HepG2 (cell line): ENCODE data around the gene KCNG4. TPM values are rescaled to one million over a fixed set of nuclear protein-coding genes. Genes with fewer than 3 reads are reported as not detected.

Experiments used
- ATAC-seq: fragments of 200-7000 bp; cut with Tn5 transposase; 3 replicates; pipeline ENCODE4 v1.9.1; 2020; ENCODE audit warnings: mild to moderate bottlenecking, moderate library complexity
- BruUV-seq: library from RNA; stranded (reverse); fragments of 400-500 nt; replicated peaks from 2 replicates; lab custom pipeline; 2021; lab: Mats Ljungman, UMichigan
- CTCF ChIA-PET: fragments of 300-600 bp; formaldehyde crosslinking; extraction: SDS; loops from one replicate; lab custom pipeline; 2021; ENCODE audit warnings: low total read pairs, inconsistent platforms, low intra/inter-chr PET ratio; lab: Yijun Ruan, JAX
- POLR2A ChIA-PET: fragments of 350-600 bp; sonication (Branson Sonifier 250); formaldehyde crosslinking; loops from one replicate; lab custom pipeline; 2020; ENCODE audit warnings: antibody characterized with exemption, inconsistent platforms; lab: Yijun Ruan, JAX
- DNase-seq: peaks from one replicate; pipeline ENCODE4 v3.0.0-alpha.2; 2015; ENCODE audit warnings: low spot score
- FAIRE-seq: peaks from 3 replicates; lab custom pipeline; 2011; peaks lifted over from hg19 to GRCh38; lab: Jason Lieb, UNC
- H2AFZ ChIP-seq: one replicate; pipeline ENCODE4 v1.6.1; 2011; ENCODE audit warnings: low read length, inconsistent platforms
- H3K27ac ChIP-seq: fragments of 300-600 bp; 3 replicates; pipeline ENCODE4 v1.8.0; 2011; ENCODE audit warnings: mixed run types, mild to moderate bottlenecking, mixed read lengths, low read length, inconsistent platforms; ENCODE audit not compliant: insufficient read depth; ENCODE audit errors: extremely low read length
- H3K27me3 ChIP-seq, 2 experiments: fragments of 200-600 bp in 1 of 2; 2 replicates in 1 of 2; 3 replicates in 1 of 2; pipeline versions ENCODE4 v1.6.0 to v1.8.0; 2011; ENCODE audit warnings: low read length in 2 of 2, mild to moderate bottlenecking in 2 of 2, moderate library complexity in 2 of 2, inconsistent platforms in 1 of 2; ENCODE audit not compliant: insufficient read depth in 2 of 2, control insufficient read depth in 1 of 2
- H3K36me3 ChIP-seq, 2 experiments: fragments of 200-600 bp in 1 of 2; replicated peaks in 1 of 2; 2 replicates in 1 of 2; 3 replicates in 1 of 2; pipeline versions ENCODE4 v1.5.1 to v1.8.0; 2011; ENCODE audit warnings: low read length in 2 of 2, inconsistent platforms in 1 of 2; ENCODE audit not compliant: insufficient read depth in 2 of 2, control insufficient read depth in 1 of 2
- H3K4me1 ChIP-seq: 2 replicates; pipeline ENCODE4 v1.5.1; 2012; ENCODE audit warnings: low read length, inconsistent platforms; ENCODE audit not compliant: insufficient read depth
- H3K4me2 ChIP-seq: 2 replicates; pipeline ENCODE4 v1.6.0; 2011; ENCODE audit warnings: low read depth, low read length, inconsistent platforms
- H3K4me3 ChIP-seq, 3 experiments: fragments of 200-600 bp in 1 of 3; sonication (generic), shearing (Covaris generic) in 1 of 3; replicated peaks in 1 of 3; 2 replicates each; pipeline ENCODE4 v1.5.1; 2011 to 2016; ENCODE audit warnings: low read length in 3 of 3, inconsistent platforms in 2 of 3, low read depth in 2 of 3, mild to moderate bottlenecking in 2 of 3, control low read depth in 1 of 3, mixed read lengths in 1 of 3; ENCODE audit not compliant: insufficient read depth in 1 of 3
- H3K79me2 ChIP-seq: one replicate; pipeline ENCODE4 v1.6.1; 2011; ENCODE audit warnings: low read length, inconsistent platforms; ENCODE audit not compliant: insufficient read depth
- H3K9ac ChIP-seq: 2 replicates; pipeline ENCODE4 v1.6.0; 2011; ENCODE audit warnings: mild to moderate bottlenecking, low read depth, low read length, inconsistent platforms; ENCODE audit not compliant: insufficient read depth
- H3K9me3 ChIP-seq: 2 replicates; pipeline ENCODE4 v1.5.1; 2012; ENCODE audit warnings: mild to moderate bottlenecking, low read length
- H4K20me1 ChIP-seq: 2 replicates; pipeline ENCODE4 v1.6.0; 2011; ENCODE audit warnings: inconsistent platforms, mild to moderate bottlenecking, low read length, moderate library complexity; ENCODE audit not compliant: insufficient read depth
- GLI4 ChIP-seq: sonication (generic); formaldehyde crosslinking; IDR thresholded peaks from 2 replicates; pipeline ENCODE4 v1.5.1; 2020; ENCODE audit warnings: missing genetic modification reagents, mild to moderate bottlenecking, moderate library complexity, borderline replicate concordance
- SKI ChIP-seq: fragments of 450-650 bp; IDR thresholded peaks from one replicate; pipeline ENCODE4 v1.6.1; 2018; ENCODE audit warnings: mild to moderate bottlenecking; ENCODE audit not compliant: partially characterized antibody
- YY1 ChIP-seq: IDR thresholded peaks from 2 replicates; pipeline ENCODE4 v1.6.1; 2011; ENCODE audit warnings: low read length, low read depth, moderate library complexity, mild to moderate bottlenecking; ENCODE audit not compliant: insufficient read depth, insufficient replicate concordance
- ZNF629 ChIP-seq: sonication (generic); formaldehyde crosslinking; conservative IDR thresholded peaks from 2 replicates; pipeline ENCODE4 v1.5.0; 2020; ENCODE audit warnings: missing genetic modification reagents
- WGBS: methylation state at CpG from one replicate; pipeline ENCODE4 v1.1.6; 2017; ENCODE audit warnings: low lambda C conversion rate; 5-methylcytosine and 5-hydroxymethylcytosine counted together
- in situ Hi-C: cut with HindIII; loops from 2 replicates; pipeline ENCODE4 v1.10.0; 2017; ENCODE audit warnings: low pct_unique_long_range_greater_than_20kb; ENCODE audit not compliant: extremely low pct_ligation_motif_present
- intact Hi-C: fragments of 100-400 bp; cut with micrococcal nuclease; formaldehyde crosslinking; loops from one replicate; pipeline ENCODE4 v1.10.0; 2022; ENCODE audit not compliant: unreplicated experiment
- polyA plus RNA-seq, 8 experiments: library from polyadenylated mRNA; depleted of rRNA in 3 of 8; stranded (reverse) in 7 of 8; unstranded in 1 of 8; fragments of >200 nt; fragmentation: Illumina TruSeq in 4 of 8; extraction: Trizol in 4 of 8; gene quantifications; 2 replicates each; pipeline versions ENCODE4 v1.2.1 to v1.2.3, GENCODE V29; 2011 to 2016; ENCODE audit warnings: low read depth in 4 of 8, missing spikeins in 1 of 8, mixed read lengths in 1 of 8; ENCODE audit not compliant: insufficient read depth in 1 of 8
- total RNA-seq, 5 experiments: library from RNA; depleted of rRNA; stranded (reverse); fragments of >200 nt; fragmentation: Illumina TruSeq; extraction: Trizol; gene quantifications; 2 replicates each; pipeline ENCODE4 v1.2.3, GENCODE V29; 2016; ENCODE audit warnings: low read depth in 1 of 5

The KCNG4 gene
- total and polyA plus RNA-seq, 2 of the 13 experiments (the other 11 are each of a cell fraction or from before 2014, with no cell fraction given) = not detected

DNA sequence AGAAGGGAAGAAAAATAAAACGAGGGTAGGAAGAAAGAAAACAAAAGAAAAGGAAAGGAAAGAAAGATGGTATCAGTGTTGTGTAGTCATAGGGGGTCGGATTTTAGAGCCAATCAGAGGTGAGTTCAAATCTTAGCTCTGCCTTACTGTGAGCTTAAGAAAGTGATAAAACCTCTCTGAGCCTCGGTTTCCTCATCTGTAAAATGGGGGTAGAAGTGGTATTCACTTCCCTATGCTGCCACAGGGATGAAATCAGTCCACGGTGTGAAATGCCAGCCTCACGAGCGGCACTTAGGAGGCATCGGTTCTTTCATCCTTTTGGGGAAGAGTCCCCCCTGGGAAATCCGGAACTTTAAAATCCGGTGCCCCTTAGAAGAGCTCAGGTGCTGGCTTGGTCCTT is 6.1 kb downstream of the KCNG4 start:
- FAIRE-seq (no peak), ATAC-seq (no peak), DNase-seq (no peak)
- POLR2A ChIA-PET = no interaction called here
- Histone ChIP-seq H3K4me1 (no peaks in the 10 kb centered on the region), H3K9me3 (no peaks in the 10 kb centered on the region), H2AFZ (no peak overlapping the region), H3K9ac (no peak overlapping the region), H4K20me1 (no peaks in the 10 kb centered on the region), H3K4me3 (no peak overlapping the region), H3K79me2 (no peaks in the 10 kb centered on the region), H3K36me3 (no peaks in the 10 kb centered on the region), H3K27me3 (peaks cover 0 to 80% of the 10 kb centered on the region in 2 experiments; a peak in 4 of 5 replicates), H3K27ac (no peak overlapping the region), H3K4me2 (no peak overlapping the region)
- CTCF ChIA-PET = no interaction called here
- BruUV-seq = no TSS peak
- WGBS = 7% methylated on average over 9 of the region's 9 CpGs
- TF ChIP-seq YY1 (no peak), ZNF629 (peak; percentile 62)
- intact Hi-C loops (no loop called here), in situ Hi-C loops (no loop called here)

DNA sequence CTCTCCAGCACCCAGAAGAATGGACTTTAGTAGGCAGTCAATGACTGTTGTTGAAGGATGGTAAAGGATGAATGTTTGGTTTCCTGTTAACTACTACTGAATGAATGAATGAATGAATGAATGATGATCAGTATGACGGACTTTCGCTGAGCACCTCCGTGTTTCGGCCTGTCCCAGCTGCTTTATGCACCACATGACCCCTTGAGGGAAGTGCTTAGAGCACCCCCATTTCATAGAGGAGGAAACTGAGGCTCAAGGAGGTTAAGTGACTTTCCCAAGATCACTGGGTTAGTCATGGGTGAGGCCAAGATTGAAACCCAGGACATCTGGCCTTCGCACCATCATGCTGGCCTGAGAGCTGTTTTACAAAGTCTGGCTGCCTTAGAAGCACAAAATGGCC is 6.8 kb downstream of the KCNG4 start:
- ATAC-seq = no peak
- TF ChIP-seq SKI (no peak), GLI4 (CRISPR knock-in tag) (no peak), ZNF629 (0 out of 2 replicates have a peak, but pooled peaks have one; percentile 22)
- POLR2A ChIA-PET = no interaction called here
- Histone ChIP-seq H3K4me1 (peaks cover 4% of the 10 kb centered on the region; the same call in 1 of the 2 replicates), H2AFZ (no peak overlapping the region), H3K9ac (no peak overlapping the region), H4K20me1 (no peaks in the 10 kb centered on the region), H3K4me2 (no peak overlapping the region), H3K27ac (no peak overlapping the region), H3K79me2 (no peaks in the 10 kb centered on the region), H3K4me3 (no peak overlapping the region), H3K27me3 (peaks cover 0 to 80% of the 10 kb centered on the region in 2 experiments; a peak in 4 of 5 replicates), H3K36me3 (no peaks in the 10 kb centered on the region), H3K9me3 (no peaks in the 10 kb centered on the region)
- CTCF ChIA-PET = no interaction called here
- BruUV-seq = no TSS peak
- no peak for FAIRE-seq
- in situ Hi-C loops = no loop called here
- DNase-seq = no peak
- 7% methylated on average over 5 of the region's 5 CpGs for WGBS
- intact Hi-C loops = no loop called here
